Measurements from ENCODE around the gene CDC6.

DNA sequence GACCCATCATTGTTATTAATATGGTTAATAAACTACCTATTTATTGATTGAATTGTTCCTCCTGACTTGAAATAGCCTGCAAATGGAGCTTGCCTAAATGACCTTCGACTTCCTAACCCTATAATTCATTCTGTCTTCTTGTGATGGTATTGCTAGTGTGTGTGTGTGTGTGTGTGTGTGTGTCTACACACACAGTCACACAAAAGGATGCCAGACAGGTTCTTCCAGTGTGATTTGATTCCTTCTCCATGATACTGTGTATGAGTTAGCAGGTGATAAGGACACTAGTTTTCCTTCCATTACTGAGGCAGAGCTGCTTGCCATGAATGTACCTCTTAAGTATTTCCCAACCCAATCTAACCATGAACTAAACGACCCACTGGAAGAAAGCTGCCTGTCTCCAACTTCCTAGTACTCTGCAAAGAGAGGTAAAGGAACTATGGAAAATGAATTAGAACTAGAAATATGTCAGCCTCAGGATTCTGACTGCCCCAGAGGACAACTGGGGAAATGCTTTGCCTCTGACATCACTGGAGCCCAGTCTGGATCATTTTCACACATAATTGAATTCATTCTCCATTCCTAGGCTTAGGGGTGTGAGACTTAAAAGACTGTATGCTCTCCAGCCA, 3.5 kb upstream of the CDC6 start:
- TF ChIP-seq ZNF501 (tag by site-specific recombination; IDR thresholded peaks at IDR 0.05) = no peak
- TF ChIP-seq, protein P1, sequence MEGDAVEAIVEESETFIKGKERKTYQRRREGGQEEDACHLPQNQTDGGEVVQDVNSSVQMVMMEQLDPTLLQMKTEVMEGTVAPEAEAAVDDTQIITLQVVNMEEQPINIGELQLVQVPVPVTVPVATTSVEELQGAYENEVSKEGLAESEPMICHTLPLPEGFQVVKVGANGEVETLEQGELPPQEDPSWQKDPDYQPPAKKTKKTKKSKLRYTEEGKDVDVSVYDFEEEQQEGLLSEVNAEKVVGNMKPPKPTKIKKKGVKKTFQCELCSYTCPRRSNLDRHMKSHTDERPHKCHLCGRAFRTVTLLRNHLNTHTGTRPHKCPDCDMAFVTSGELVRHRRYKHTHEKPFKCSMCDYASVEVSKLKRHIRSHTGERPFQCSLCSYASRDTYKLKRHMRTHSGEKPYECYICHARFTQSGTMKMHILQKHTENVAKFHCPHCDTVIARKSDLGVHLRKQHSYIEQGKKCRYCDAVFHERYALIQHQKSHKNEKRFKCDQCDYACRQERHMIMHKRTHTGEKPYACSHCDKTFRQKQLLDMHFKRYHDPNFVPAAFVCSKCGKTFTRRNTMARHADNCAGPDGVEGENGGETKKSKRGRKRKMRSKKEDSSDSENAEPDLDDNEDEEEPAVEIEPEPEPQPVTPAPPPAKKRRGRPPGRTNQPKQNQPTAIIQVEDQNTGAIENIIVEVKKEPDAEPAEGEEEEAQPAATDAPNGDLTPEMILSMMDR (tag by site-specific recombination; IDR thresholded peaks at IDR 0.05) = no peak
- TF ChIP-seq, protein P2, sequence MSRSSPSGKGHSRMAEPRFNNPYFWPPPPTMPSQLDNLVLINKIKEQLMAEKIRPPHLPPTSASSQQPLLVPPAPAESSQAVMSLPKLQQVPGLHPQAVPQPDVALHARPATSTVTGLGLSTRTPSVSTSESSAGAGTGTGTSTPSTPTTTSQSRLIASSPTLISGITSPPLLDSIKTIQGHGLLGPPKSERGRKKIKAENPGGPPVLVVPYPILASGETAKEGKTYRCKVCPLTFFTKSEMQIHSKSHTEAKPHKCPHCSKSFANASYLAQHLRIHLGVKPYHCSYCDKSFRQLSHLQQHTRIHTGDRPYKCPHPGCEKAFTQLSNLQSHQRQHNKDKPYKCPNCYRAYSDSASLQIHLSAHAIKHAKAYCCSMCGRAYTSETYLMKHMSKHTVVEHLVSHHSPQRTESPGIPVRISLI (tag by site-specific recombination; IDR thresholded peaks at IDR 0.05) = no peak
- no peak for TF ChIP-seq ZNF114 (tag by site-specific recombination; IDR thresholded peaks at IDR 0.05)
- no peak for TF ChIP-seq ZNF514 (tag by site-specific recombination; IDR thresholded peaks at IDR 0.05)
- TF ChIP-seq, protein P3, sequence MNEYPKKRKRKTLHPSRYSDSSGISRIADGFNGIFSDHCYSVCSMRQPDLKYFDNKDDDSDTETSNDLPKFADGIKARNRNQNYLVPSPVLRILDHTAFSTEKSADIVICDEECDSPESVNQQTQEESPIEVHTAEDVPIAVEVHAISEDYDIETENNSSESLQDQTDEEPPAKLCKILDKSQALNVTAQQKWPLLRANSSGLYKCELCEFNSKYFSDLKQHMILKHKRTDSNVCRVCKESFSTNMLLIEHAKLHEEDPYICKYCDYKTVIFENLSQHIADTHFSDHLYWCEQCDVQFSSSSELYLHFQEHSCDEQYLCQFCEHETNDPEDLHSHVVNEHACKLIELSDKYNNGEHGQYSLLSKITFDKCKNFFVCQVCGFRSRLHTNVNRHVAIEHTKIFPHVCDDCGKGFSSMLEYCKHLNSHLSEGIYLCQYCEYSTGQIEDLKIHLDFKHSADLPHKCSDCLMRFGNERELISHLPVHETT (tag by site-specific recombination; IDR thresholded peaks at IDR 0.05) = no peak
- TF ChIP-seq, protein P4, sequence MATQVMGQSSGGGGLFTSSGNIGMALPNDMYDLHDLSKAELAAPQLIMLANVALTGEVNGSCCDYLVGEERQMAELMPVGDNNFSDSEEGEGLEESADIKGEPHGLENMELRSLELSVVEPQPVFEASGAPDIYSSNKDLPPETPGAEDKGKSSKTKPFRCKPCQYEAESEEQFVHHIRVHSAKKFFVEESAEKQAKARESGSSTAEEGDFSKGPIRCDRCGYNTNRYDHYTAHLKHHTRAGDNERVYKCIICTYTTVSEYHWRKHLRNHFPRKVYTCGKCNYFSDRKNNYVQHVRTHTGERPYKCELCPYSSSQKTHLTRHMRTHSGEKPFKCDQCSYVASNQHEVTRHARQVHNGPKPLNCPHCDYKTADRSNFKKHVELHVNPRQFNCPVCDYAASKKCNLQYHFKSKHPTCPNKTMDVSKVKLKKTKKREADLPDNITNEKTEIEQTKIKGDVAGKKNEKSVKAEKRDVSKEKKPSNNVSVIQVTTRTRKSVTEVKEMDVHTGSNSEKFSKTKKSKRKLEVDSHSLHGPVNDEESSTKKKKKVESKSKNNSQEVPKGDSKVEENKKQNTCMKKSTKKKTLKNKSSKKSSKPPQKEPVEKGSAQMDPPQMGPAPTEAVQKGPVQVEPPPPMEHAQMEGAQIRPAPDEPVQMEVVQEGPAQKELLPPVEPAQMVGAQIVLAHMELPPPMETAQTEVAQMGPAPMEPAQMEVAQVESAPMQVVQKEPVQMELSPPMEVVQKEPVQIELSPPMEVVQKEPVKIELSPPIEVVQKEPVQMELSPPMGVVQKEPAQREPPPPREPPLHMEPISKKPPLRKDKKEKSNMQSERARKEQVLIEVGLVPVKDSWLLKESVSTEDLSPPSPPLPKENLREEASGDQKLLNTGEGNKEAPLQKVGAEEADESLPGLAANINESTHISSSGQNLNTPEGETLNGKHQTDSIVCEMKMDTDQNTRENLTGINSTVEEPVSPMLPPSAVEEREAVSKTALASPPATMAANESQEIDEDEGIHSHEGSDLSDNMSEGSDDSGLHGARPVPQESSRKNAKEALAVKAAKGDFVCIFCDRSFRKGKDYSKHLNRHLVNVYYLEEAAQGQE (tag by site-specific recombination; IDR thresholded peaks at IDR 0.05) = no peak
- no peak for TF ChIP-seq ZNF416 (tag by site-specific recombination; IDR thresholded peaks at IDR 0.05)

Data from HEK293 (cell line).